ENCODE data around the gene NR2C2.

The NR2C2 gene

GRCh38 chr3:15011174-15011573 is 63.8 kb downstream of the NR2C2 start:
- H3K9me3 Mint-ChIP-seq = no peaks in the 10 kb centered on the region
- no peak for TF ChIP-seq CTCF (IDR thresholded peaks at IDR 0.05)
- no peak overlapping the region for H3K4me3 Mint-ChIP-seq
- no peaks in the 10 kb centered on the region for H3K27me3 Mint-ChIP-seq (ENCODE audit: low read depth, poor library complexity)
- H3K4me1 Mint-ChIP-seq = peaks cover 8% of the 10 kb centered on the region
- H3K36me3 Mint-ChIP-seq (ENCODE audit: low read depth) = peaks cover 69% of the 10 kb centered on the region
- no peak overlapping the region for H3K27ac Mint-ChIP-seq
- no peak for DNase-seq

GRCh38 chr3:15014606-15015328 is 67.4 kb downstream of the NR2C2 start:
- H3K27me3 Mint-ChIP-seq (ENCODE audit: low read depth, poor library complexity) = no peaks in the 10 kb centered on the region
- H3K36me3 Mint-ChIP-seq (ENCODE audit: low read depth) = peaks cover 71% of the 10 kb centered on the region
- H3K9me3 Mint-ChIP-seq = no peaks in the 10 kb centered on the region
- no peak overlapping the region for H3K4me3 Mint-ChIP-seq
- no peak for DNase-seq
- no peak overlapping the region for H3K27ac Mint-ChIP-seq
- TF ChIP-seq CTCF (IDR thresholded peaks at IDR 0.05) = no peak
- H3K4me1 Mint-ChIP-seq = peaks cover 8% of the 10 kb centered on the region

- Mint-ChIP-seq H3K9me3 (no peaks in the 10 kb centered on the region), H3K36me3 (ENCODE audit: low read depth) (peaks cover 65% of the 10 kb centered on the region)
Measured at GRCh38 chr3:15015456-15015855, 68.1 kb downstream of the NR2C2 start.

GRCh38 chr3:15017191-15017590 is 69.8 kb downstream of the NR2C2 start:
- DNase-seq = no peak
- Mint-ChIP-seq H3K4me3 (no peak overlapping the region), H3K27me3 (ENCODE audit: low read depth, poor library complexity) (no peaks in the 10 kb centered on the region), H3K27ac (peak overlapping the region; percentile 30), H3K9me3 (no peaks in the 10 kb centered on the region), H3K36me3 (ENCODE audit: low read depth) (peaks cover 65% of the 10 kb centered on the region), H3K4me1 (peaks cover 8% of the 10 kb centered on the region)
- TF ChIP-seq CTCF (IDR thresholded peaks at IDR 0.05) = no peak

More at GRCh38 chr3:15015456-15015855, 68.1 kb downstream of the NR2C2 start:
- no peak for TF ChIP-seq CTCF (IDR thresholded peaks at IDR 0.05)
- no peak for DNase-seq
- H3K27ac Mint-ChIP-seq = no peak overlapping the region
- peaks cover 8% of the 10 kb centered on the region for H3K4me1 Mint-ChIP-seq
- H3K4me3 Mint-ChIP-seq = no peak overlapping the region
- H3K27me3 Mint-ChIP-seq (ENCODE audit: low read depth, poor library complexity) = no peaks in the 10 kb centered on the region

GRCh38 chr3:15023249-15023648 is 75.9 kb downstream of the NR2C2 start:
- no peaks in the 10 kb centered on the region for H3K27me3 Mint-ChIP-seq (ENCODE audit: low read depth, poor library complexity)
- H3K4me1 Mint-ChIP-seq = no peaks in the 10 kb centered on the region
- no peak overlapping the region for H3K4me3 Mint-ChIP-seq
- H3K9me3 Mint-ChIP-seq = no peaks in the 10 kb centered on the region
- no peak overlapping the region for H3K27ac Mint-ChIP-seq
- H3K36me3 Mint-ChIP-seq (ENCODE audit: low read depth) = peaks cover 62% of the 10 kb centered on the region
- no peak for DNase-seq
- no peak for TF ChIP-seq CTCF (IDR thresholded peaks at IDR 0.05)

- no peak for TF ChIP-seq CTCF (IDR thresholded peaks at IDR 0.05)
- H3K27ac Mint-ChIP-seq = no peak overlapping the region
- H3K36me3 Mint-ChIP-seq (ENCODE audit: low read depth) = peaks cover 64% of the 10 kb centered on the region
- no peak overlapping the region for H3K4me3 Mint-ChIP-seq
- no peaks in the 10 kb centered on the region for H3K27me3 Mint-ChIP-seq (ENCODE audit: low read depth, poor library complexity)
- no peaks in the 10 kb centered on the region for H3K9me3 Mint-ChIP-seq
- no peak for DNase-seq
- H3K4me1 Mint-ChIP-seq = no peaks in the 10 kb centered on the region
Measured at GRCh38 chr3:15023719-15024118, 76.3 kb downstream of the NR2C2 start.

Data from nephron progenitor cell (in vitro differentiated cells).